ENCODE measurements around the gene SMIM14. TPM values are rescaled to one million over a fixed set of nuclear protein-coding genes. Genes with fewer than 3 reads are reported as not detected.
"Not testable (repeated sequence)": the region's sequence is repeated elsewhere in the genome, so short reads cannot be mapped to it uniquely, and the experiment has no call there.

Gene SMIM14
- total RNA-seq, 2 experiments from 2014 or later = 2.0 to 2.5 TPM

DNA sequence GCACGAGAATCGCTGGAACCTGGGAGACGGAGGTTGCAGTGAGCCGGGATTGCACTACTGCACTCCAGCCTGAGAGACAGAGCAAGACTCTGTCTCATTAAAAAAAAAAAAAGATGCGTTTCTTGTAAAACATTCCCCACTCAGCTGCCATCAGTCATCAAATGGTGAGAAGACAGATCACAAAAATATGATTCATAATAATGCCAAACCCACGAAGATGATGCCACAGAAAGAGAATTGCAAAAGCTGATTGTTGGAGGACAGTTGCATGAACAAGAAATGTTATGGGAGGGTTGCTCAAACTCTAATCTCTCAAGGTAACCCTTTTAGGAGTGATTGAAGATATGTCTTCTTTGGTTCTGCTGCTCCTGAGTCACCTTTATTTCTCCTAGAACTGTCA, 21.4 kb upstream of the SMIM14 start:
- Mint-ChIP-seq H3K27ac (no peak overlapping the region), H3K4me1 (ENCODE audit: low read depth) (peaks cover 5% of the 10 kb centered on the region), H3K4me3 (no peak overlapping the region), H3K27me3 (ENCODE audit: low read depth) (peaks cover 2% of the 10 kb centered on the region), H3K36me3 (ENCODE audit: low read depth) (no peaks in the 10 kb centered on the region), H3K9me3 (ENCODE audit: insufficient read depth) (no peaks in the 10 kb centered on the region)
- CTCF ChIA-PET = interaction anchor here (3.3 kb wide), 1 partner anchor 191 kb away, joined by 17 read pairs; no protein-coding TSS in a partner anchor
- POLR2A ChIA-PET = no interaction called here
- ATAC-seq (no peak), DNase-seq (no peak)

DNA sequence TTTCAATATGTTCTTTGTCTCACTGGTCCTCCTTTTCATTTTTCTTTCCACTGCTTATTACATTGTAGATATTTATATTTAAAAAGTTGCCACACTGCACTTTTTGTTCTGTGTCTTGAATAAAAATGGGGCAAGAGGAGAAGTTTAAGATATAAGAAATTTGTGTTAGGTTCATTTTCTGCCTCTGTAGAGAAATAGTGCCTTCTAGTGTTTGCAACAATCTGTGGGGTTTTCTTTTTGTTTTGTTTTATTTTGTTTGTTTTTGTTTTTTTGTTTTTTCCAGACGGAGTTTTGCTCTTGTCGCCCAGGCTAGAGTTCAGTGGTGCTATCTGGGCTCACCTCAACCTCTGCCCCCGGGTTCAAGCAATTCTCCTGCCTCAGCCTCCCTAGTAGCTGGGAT, 20.1 kb upstream of the SMIM14 start:
- no peak overlapping the region for H3K27ac Mint-ChIP-seq
- H3K4me1 Mint-ChIP-seq (ENCODE audit: low read depth) = peaks cover 5% of the 10 kb centered on the region
- ChIA-PET POLR2A (no interaction called here), CTCF (interaction anchor here (3.3 kb wide), 1 partner anchor 190 kb away, joined by 17 read pairs; no protein-coding TSS in a partner anchor)
- no peaks in the 10 kb centered on the region for H3K27me3 Mint-ChIP-seq (ENCODE audit: low read depth)
- no peaks in the 10 kb centered on the region for H3K9me3 Mint-ChIP-seq (ENCODE audit: insufficient read depth)
- no peaks in the 10 kb centered on the region for H3K36me3 Mint-ChIP-seq (ENCODE audit: low read depth)
- H3K4me3 Mint-ChIP-seq = no peak overlapping the region
- no peak for ATAC-seq
- no peak for DNase-seq

DNA sequence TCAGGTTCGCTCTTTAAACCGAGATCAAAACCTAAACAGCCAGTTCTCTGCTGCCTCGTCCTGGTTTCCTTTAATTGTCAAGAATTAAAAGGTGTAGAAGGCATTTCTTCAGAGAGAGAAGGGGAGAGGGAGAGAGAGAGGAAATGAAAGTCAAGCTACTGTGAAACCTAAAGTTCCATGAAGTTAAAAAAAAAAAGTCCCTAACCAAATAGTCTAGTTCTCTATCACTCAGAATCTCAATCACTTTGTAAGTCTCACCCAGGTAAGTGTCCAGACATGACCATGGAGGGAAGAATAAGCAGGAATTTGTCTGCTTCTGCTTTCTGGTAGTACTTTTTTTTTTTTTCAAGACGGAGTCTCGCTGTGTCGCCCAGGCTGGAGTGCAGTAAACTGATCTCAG, 18.8 kb upstream of the SMIM14 start:
- POLR2A ChIA-PET = no interaction called here
- Mint-ChIP-seq H3K4me1 (ENCODE audit: low read depth) (peaks cover 5% of the 10 kb centered on the region), H3K27ac (no peak overlapping the region), H3K27me3 (ENCODE audit: low read depth) (no peaks in the 10 kb centered on the region), H3K36me3 (ENCODE audit: low read depth) (no peaks in the 10 kb centered on the region), H3K4me3 (no peak overlapping the region), H3K9me3 (ENCODE audit: insufficient read depth) (no peaks in the 10 kb centered on the region)
- CTCF ChIA-PET = interaction anchor here (3.3 kb wide), 1 partner anchor 188 kb away, joined by 17 read pairs; no protein-coding TSS in a partner anchor
- DNase-seq (no peak), ATAC-seq (no peak)

DNA sequence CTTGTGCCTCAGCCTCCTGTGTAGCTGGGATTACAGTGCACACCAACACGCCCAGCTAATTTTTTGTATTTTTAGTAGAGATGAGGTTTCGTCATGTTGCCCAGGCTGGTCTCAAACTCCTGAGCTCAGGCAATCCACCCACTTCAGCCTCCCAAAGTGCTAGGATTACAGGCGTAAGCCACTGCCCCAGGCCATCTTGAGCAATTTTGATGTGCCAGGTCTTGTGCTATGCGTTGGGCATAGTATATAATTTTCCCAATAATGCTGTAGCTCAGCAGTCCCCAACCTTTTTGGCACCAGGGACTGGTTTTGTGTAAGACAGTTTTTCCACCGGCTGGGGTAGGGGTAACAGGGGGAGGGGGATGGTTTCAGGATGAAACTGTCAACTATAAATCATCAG, 18.0 kb upstream of the SMIM14 start:
- POLR2A ChIA-PET; H3K4me1 Mint-ChIP-seq (ENCODE audit: low read depth); H3K27me3 Mint-ChIP-seq (ENCODE audit: low read depth); H3K4me3 Mint-ChIP-seq; H3K36me3 Mint-ChIP-seq (ENCODE audit: low read depth); H3K27ac Mint-ChIP-seq; H3K9me3 Mint-ChIP-seq (ENCODE audit: insufficient read depth); ATAC-seq; DNase-seq: not testable (repeated sequence)
- CTCF ChIA-PET = interaction anchor here (3.3 kb wide), 1 partner anchor 187 kb away, joined by 17 read pairs; no protein-coding TSS in a partner anchor

DNA sequence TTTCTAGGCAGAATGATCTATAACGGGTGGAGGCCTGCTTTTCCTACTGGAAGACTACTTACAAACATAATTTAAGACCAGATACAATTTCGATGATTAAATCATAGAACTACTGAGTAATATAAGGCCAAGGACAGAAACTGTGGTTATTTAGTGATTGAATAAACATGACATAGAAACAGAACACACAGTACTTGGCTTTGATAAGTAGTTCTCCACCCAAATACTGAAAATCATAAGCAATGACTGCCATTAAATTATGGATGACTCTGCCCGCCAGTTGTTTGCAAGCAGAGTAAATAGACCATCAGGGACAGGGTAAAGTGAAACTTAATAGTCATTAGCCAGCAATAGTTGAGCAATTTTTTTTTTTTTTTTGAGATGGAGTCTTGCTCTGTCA, 17.2 kb upstream of the SMIM14 start:
- ChIA-PET CTCF (no interaction called here), POLR2A (no interaction called here)
- DNase-seq (no peak), ATAC-seq (no peak)
- H3K27ac Mint-ChIP-seq = no peak overlapping the region
- H3K27me3 Mint-ChIP-seq (ENCODE audit: low read depth) = no peaks in the 10 kb centered on the region
- H3K36me3 Mint-ChIP-seq (ENCODE audit: low read depth) = no peaks in the 10 kb centered on the region
- peaks cover 5% of the 10 kb centered on the region for H3K4me1 Mint-ChIP-seq (ENCODE audit: low read depth)
- no peaks in the 10 kb centered on the region for H3K9me3 Mint-ChIP-seq (ENCODE audit: insufficient read depth)
- no peak overlapping the region for H3K4me3 Mint-ChIP-seq

DNA sequence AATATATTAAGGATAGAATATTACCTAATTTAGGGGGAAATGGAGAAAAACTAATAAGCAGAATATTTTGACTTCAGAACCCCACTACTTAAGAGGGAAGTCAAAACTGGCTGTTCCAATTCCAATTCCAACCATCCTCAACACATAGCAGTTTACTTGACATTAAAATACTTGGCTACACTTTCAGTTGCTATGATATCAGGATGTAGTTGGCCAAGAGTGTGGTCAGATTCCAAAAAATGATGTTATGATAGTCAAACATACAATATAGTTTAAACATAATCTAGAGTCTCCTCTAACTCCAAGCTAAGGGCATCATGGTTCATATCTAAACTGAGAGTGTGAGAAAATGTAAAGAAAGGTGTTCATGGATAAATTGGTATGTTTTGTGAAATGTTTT, 16.5 kb upstream of the SMIM14 start:
- CTCF ChIA-PET = no interaction called here
- ATAC-seq = no peak

DNA sequence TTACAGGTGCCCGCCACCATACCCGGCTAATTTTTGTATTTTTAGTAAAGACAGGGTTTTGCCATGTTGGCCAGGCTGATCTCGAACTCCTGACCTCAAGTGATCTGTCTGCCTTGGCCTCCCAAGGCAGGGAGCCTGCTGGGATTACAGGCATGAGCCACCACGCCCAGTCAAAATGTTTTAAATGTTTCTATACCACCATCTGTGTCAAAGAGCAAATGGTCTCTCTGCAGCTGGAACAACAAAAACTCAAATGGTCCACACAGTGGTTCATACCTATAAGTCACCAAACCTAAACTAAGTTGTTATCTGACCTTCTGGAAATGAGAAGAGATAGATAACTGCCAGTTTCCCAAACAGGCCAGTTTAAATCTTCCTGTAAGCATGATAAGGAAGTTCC, 12.9 kb upstream of the SMIM14 start:
- CTCF ChIA-PET; H3K9me3 Mint-ChIP-seq (ENCODE audit: insufficient read depth); H3K27me3 Mint-ChIP-seq (ENCODE audit: low read depth); H3K4me1 Mint-ChIP-seq (ENCODE audit: low read depth); H3K4me3 Mint-ChIP-seq; POLR2A ChIA-PET; H3K36me3 Mint-ChIP-seq (ENCODE audit: low read depth); H3K27ac Mint-ChIP-seq; ATAC-seq; DNase-seq: not testable (repeated sequence)

More for the DNA sequence above, 16.5 kb upstream of the SMIM14 start:
- no peaks in the 10 kb centered on the region for H3K36me3 Mint-ChIP-seq (ENCODE audit: low read depth)
- DNase-seq = no peak
- no peak overlapping the region for H3K27ac Mint-ChIP-seq
- POLR2A ChIA-PET = no interaction called here
- H3K4me1 Mint-ChIP-seq (ENCODE audit: low read depth) = peaks cover 5% of the 10 kb centered on the region
- H3K27me3 Mint-ChIP-seq (ENCODE audit: low read depth) = no peaks in the 10 kb centered on the region
- no peaks in the 10 kb centered on the region for H3K9me3 Mint-ChIP-seq (ENCODE audit: insufficient read depth)
- H3K4me3 Mint-ChIP-seq = no peak overlapping the region

DNA sequence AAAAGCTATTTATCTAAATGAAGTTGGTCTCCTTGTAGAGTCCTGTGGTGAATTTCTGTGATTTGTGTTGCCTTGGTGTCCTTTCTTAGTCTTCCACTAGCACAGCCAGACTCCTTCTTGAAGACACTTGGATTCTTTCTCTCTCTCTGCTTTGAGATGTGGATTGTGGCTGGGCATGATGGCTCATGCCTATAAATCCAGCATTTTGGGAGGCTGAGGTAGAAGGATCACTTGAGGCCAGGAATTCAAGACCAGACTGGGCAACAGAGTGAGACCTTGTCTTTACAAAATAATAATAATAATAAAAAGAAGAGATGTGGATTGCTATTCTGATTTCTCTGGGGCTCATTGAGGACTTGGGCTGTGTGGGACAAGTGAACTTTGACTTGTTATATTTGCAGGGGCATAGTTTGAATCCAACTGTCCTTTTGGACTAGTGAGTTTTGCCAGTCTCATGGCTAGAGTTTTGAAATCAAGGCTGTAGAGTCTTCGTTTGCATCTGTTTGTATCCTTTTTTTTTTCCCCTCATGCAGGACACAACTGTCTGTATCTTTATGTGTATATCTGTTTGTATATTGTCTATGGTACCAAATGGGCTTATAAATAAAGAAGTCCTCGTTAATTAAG, 11.1 kb upstream of the SMIM14 start:
- no peaks in the 10 kb centered on the region for H3K4me1 Mint-ChIP-seq (ENCODE audit: low read depth)
- no peaks in the 10 kb centered on the region for H3K9me3 Mint-ChIP-seq (ENCODE audit: insufficient read depth)
- ChIA-PET POLR2A (no interaction called here), CTCF (interaction anchor here (0.9 to 1.4 kb wide), 2 partner anchors 9 to 180 kb away, joined by 3 read pairs; no protein-coding TSS in a partner anchor)
- no peak overlapping the region for H3K27ac Mint-ChIP-seq
- DNase-seq = no peak
- H3K27me3 Mint-ChIP-seq (ENCODE audit: low read depth) = no peaks in the 10 kb centered on the region
- no peak overlapping the region for H3K4me3 Mint-ChIP-seq
- no peak for ATAC-seq
- no peaks in the 10 kb centered on the region for H3K36me3 Mint-ChIP-seq (ENCODE audit: low read depth)

DNA sequence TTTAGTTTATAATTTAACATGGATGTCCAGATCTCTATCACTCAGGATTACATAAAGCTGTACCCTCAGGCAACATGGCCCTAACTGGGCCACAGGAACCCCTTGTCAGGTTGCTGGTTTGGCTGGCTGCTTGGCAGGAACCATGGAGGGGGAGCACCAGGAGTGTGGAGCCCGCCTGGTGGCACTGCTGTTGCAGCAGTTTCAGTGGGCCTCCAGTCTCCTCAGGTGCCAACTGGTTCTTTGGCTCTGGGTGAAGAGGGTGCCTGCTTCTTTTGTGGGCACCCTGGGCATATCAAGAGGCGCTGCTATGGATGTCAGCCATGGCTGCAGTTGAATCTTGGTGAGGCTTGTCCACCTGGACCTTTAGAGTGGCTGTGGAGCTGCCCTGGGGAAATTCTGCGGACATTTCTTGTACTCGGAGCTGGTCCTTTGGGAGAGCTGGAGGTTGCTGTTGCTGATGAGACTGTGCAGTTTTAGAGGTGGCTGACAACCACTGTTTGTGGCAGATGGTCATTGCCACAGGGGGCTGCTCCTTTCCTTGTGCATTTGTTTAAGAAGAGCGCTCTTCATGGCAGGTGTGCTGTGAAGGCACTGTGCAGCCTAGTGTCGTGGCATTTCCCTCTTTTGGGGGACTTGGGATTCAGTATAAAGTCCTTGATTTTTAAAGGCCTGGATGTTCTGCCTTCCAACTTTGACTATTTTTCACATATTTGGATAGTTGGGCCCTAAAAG, 10.3 kb upstream of the SMIM14 start:
- Mint-ChIP-seq H3K27ac (no peak overlapping the region), H3K27me3 (ENCODE audit: low read depth) (no peaks in the 10 kb centered on the region), H3K9me3 (ENCODE audit: insufficient read depth) (no peaks in the 10 kb centered on the region), H3K36me3 (ENCODE audit: low read depth) (no peaks in the 10 kb centered on the region), H3K4me3 (no peak overlapping the region), H3K4me1 (ENCODE audit: low read depth) (no peaks in the 10 kb centered on the region)
- DNase-seq (no peak), ATAC-seq (no peak)
- ChIA-PET CTCF (interaction anchor here (0.9 to 1.4 kb wide), 2 partner anchors 9 to 180 kb away, joined by 3 read pairs; no protein-coding TSS in a partner anchor), POLR2A (no interaction called here)

DNA sequence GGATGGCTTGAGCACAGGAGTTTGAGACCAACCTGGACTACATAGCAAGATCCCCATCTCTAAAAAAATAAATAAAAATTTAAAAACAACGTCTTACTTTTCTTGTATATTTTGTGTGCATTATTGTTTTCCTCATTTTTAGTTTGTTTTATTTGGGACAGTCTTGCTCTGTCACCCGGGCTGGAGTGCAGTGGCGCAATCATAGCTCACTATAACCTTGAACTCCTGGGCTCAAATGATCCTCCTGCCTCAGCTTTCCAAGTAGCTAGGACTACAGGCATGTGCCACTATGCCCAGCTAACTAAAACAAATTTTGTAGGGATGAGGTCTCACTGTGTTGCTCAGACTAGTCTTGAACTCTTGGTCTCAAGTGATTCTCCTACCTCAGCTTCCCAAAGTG, 9.5 kb upstream of the SMIM14 start:
- no peaks in the 10 kb centered on the region for H3K4me1 Mint-ChIP-seq (ENCODE audit: low read depth)
- no peak overlapping the region for H3K4me3 Mint-ChIP-seq
- H3K27ac Mint-ChIP-seq = no peak overlapping the region
- no peak for DNase-seq
- H3K36me3 Mint-ChIP-seq (ENCODE audit: low read depth) = no peaks in the 10 kb centered on the region
- ChIA-PET POLR2A (no interaction called here), CTCF (no interaction called here)
- H3K27me3 Mint-ChIP-seq (ENCODE audit: low read depth) = no peaks in the 10 kb centered on the region
- H3K9me3 Mint-ChIP-seq (ENCODE audit: insufficient read depth) = no peaks in the 10 kb centered on the region
- no peak for ATAC-seq

DNA sequence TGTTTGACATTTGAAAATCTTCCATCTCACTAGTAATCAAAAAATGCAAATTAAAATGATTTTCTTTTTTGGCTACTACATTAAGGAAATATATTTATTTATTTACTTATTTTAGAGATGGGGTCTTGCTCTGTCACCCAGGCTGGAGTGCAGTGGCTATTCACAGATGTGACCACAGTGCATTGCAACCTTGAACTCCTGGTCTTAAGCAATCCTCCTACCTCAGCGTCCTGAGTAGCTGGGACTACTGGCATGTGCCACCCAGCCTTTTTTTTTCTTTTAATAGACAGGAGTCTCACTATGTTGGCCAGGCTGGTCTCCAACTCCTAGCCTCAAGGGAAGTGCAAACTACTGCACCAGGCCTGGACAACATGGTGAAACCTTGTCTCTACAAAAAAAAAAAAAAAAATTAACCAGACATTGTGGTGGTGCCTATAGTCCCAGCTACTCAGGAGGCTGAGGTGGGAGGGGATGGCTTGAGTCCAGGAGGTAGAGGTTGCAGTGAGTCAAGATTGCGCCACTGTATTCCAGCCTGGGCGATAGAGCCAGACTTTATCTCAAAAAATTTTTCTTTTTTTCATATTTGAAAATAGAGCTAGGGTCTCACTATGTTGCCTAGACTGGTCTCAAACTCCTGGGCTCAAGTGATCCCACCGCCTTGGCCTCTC, 4.4 kb upstream of the SMIM14 start:
- no peak overlapping the region for H3K4me3 Mint-ChIP-seq
- CTCF ChIA-PET = no interaction called here
- no peaks in the 10 kb centered on the region for H3K9me3 Mint-ChIP-seq (ENCODE audit: insufficient read depth)
- POLR2A ChIA-PET = no interaction called here
- ATAC-seq (no peak), DNase-seq (no peak)
- H3K27me3 Mint-ChIP-seq (ENCODE audit: low read depth) = no peaks in the 10 kb centered on the region
- peaks cover 17% of the 10 kb centered on the region for H3K4me1 Mint-ChIP-seq (ENCODE audit: low read depth)
- no peak overlapping the region for H3K27ac Mint-ChIP-seq
- no peaks in the 10 kb centered on the region for H3K36me3 Mint-ChIP-seq (ENCODE audit: low read depth)

DNA sequence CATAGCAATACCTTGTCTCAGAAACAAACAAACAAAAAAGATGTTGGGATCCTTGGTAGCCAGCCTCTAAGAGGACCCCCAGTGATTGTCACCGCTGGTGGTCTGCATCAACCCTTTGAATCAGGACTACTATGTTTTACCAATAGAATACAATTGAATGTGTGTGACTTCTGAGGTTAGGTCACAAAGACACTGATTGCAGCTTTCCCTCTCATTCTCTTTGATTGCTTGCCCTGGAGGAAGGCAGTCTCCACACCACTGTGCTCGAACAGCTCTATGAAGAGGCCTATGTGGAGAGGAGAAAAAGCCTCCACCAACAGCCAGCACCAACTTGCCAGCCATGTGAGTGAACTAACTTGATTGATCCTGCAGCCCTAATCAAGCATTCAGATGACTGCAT, 2.8 kb upstream of the SMIM14 start:
- Mint-ChIP-seq H3K27me3 (ENCODE audit: low read depth) (peaks cover 2% of the 10 kb centered on the region), H3K27ac (no peak overlapping the region), H3K9me3 (ENCODE audit: insufficient read depth) (no peaks in the 10 kb centered on the region), H3K4me1 (ENCODE audit: low read depth) (peaks cover 30% of the 10 kb centered on the region), H3K4me3 (no peak overlapping the region), H3K36me3 (ENCODE audit: low read depth) (no peaks in the 10 kb centered on the region)
- ATAC-seq (no peak), DNase-seq (no peak)
- ChIA-PET CTCF (interaction anchor here (2.1 kb wide), 1 partner anchor 172 kb away, joined by 8 read pairs; no protein-coding TSS in a partner anchor), POLR2A (no interaction called here)

Measured in activated CD8-positive, alpha-beta T cell treated with anti-CD3 and anti-CD28 coated beads, Interleukin-2, amount 10 ng/mL, durations not matched to agents 7 days and 5 days (primary cell).